Mammary epithelial cell (primary cell): ENCODE results near the gene USP49.

Experiments used
- CTCF ChIP-seq, 2 donors: IDR thresholded peaks in 1 of 2; conservative IDR thresholded peaks in 1 of 2; 2 replicates each; pipeline ENCODE4 v1.5.1; 2011 to 2012; ENCODE audit warnings: inconsistent platforms in 2 of 2, low read length in 2 of 2, mild to moderate bottlenecking in 2 of 2, control low read depth in 1 of 2, low read depth in 1 of 2; ENCODE audit not compliant: insufficient read depth in 1 of 2; ENCODE audit errors: extremely low read depth in 1 of 2
- EZH2 ChIP-seq: IDR thresholded peaks from 2 replicates; pipeline ENCODE4 v1.6.1; 2012; ENCODE audit warnings: low read length, inconsistent platforms, borderline replicate concordance

DNA sequence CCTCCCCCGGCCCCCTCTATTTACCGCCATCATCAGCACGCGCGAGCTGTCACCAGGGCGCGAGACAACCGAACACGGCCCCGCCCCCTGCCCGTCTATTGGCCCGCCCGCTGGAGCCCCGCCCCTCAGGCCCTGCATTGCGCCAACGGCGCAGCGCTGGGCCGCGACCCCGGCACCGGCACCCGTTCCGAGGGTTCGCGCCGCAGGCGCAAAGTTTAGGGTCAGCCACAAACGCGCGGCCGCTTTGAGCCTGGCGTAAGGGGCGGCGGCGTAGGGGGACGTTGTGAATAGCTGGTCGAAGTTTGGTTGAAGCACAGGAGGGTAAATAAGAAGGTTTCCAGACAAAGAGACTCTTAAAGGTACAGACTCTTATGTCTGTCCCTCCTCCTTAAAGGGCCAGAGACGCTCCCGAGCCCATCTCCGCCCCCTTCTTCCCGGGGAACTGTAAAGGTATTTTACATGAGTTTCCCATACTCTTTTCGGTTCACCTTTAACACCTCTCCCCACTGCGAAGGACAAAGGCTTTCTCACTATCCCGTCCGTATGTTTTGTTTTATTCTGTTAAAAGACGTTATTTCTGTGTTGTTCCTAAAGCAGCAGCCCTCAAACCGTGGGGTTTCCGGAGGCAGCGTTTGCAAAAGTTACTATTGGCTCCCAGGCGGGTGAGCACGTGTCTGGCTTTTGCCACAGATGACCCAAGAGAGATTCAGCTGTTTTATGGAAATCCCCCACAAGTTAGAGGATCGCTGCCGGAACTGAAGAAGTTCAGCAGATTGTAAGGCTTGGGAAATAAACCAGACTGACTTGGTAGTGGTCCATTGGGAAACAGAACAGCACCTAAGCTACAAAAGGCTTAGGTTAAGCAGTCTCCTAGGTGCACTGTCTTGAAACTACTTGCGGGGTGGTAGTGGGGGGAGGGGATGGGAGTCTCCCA is at the start of gene USP49:
- no peak for TF ChIP-seq CTCF (conservative IDR thresholded peaks at IDR 0.05 in 1 of 2, IDR thresholded peaks at IDR 0.05 in 1 of 2; ENCODE audit: extremely low read depth in 1 of 2, insufficient read depth in 1 of 2, low read depth in 1 of 2, low read length in 2 of 2)
- no peak for TF ChIP-seq EZH2
